HK-2 (cell line): ENCODE data around the gene ITPK1.

Experiments used
- DNase-seq: peaks from one replicate; pipeline ENCODE4 v3.0.0-alpha.2; 2018; ENCODE audit not compliant: unreplicated experiment

ITPK1 gene

GRCh38 chr14:93105362-93105761 lies 10.4 kb downstream of the ITPK1 start:
- DNase-seq, result peak; percentile 63

- no peak for DNase-seq
Observed at GRCh38 chr14:93104961-93105360, 10.8 kb downstream of the ITPK1 start.

- no peak for DNase-seq
Observed at GRCh38 chr14:93103392-93104080, 12.2 kb downstream of the ITPK1 start.

GRCh38 chr14:93102141-93102540 lies 13.6 kb downstream of the ITPK1 start:
- no peak for DNase-seq

GRCh38 chr14:93101181-93101580 lies 14.5 kb downstream of the ITPK1 start:
- no peak for DNase-seq

GRCh38 chr14:93100570-93100969 lies 15.2 kb downstream of the ITPK1 start:
- DNase-seq, result no peak

- no peak for DNase-seq
Observed at GRCh38 chr14:93100100-93100499, 15.6 kb downstream of the ITPK1 start.

- DNase-seq, result no peak
Observed at GRCh38 chr14:93099643-93100042, 16.1 kb downstream of the ITPK1 start.

- no peak for DNase-seq
Observed at GRCh38 chr14:93099196-93099595, 16.5 kb downstream of the ITPK1 start.

- no peak for DNase-seq
Observed at GRCh38 chr14:93096691-93097322, 18.9 kb downstream of the ITPK1 start.

- no peak for DNase-seq
Observed at GRCh38 chr14:93095742-93096510, 19.8 kb downstream of the ITPK1 start.

- no peak for DNase-seq
Observed at GRCh38 chr14:93094121-93094918, 21.4 kb downstream of the ITPK1 start.

GRCh38 chr14:93092606-93093556 lies 22.8 kb downstream of the ITPK1 start:
- no peak for DNase-seq

GRCh38 chr14:93091666-93092065 lies 24.1 kb downstream of the ITPK1 start:
- DNase-seq, result no peak

- DNase-seq, result no peak
Observed at GRCh38 chr14:93090826-93091555, 24.7 kb downstream of the ITPK1 start.

- DNase-seq, result no peak
Observed at GRCh38 chr14:93089521-93090269, 26.0 kb downstream of the ITPK1 start.

GRCh38 chr14:93086441-93087055 lies 29.2 kb downstream of the ITPK1 start:
- DNase-seq, result no peak

- DNase-seq, result no peak
Observed at GRCh38 chr14:93085911-93086310, 29.8 kb downstream of the ITPK1 start.
